Hematopoietic multipotent progenitor cell (in vitro differentiated cells): Measurements from ENCODE around the gene RLF. TPM values are rescaled to one million over a fixed set of nuclear protein-coding genes. Genes with fewer than 3 reads are reported as not detected.

Experiments used
- DNase-seq, 3 donors: peaks; one replicate each; pipeline ENCODE4 v3.0.0-alpha.2; 2011 to 2015; ENCODE audit warnings: low read depth in 2 of 3, low spot score in 2 of 3
- total RNA-seq: library from RNA; depleted of rRNA; stranded (reverse); fragments of >200 nt; gene quantifications from one replicate; pipeline ENCODE4 v1.2.3, GENCODE V29; 2012

Gene RLF
- total RNA-seq, 1 donor: 8.6 TPM

DNA sequence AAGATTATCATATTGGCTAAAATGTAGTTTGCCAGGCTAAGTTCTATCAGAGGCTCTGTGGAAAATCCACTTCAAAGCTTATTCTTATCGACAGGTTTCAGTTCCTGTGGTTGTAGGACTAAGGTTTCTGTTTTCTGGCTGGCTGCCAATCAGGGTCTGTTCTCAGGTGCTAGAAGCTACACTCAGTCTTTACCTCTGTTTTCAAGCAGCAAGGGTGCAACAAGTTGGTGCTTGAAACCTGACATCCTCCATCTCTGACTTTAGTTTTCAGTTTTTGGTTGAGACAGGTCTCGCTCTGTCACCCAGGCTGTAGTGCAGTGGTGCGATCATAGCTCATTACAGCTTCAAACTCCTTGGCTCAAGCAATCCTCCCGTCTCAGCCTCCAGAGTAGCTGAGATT, 71.3 kb downstream of the RLF start:
- no peak for DNase-seq

DNA sequence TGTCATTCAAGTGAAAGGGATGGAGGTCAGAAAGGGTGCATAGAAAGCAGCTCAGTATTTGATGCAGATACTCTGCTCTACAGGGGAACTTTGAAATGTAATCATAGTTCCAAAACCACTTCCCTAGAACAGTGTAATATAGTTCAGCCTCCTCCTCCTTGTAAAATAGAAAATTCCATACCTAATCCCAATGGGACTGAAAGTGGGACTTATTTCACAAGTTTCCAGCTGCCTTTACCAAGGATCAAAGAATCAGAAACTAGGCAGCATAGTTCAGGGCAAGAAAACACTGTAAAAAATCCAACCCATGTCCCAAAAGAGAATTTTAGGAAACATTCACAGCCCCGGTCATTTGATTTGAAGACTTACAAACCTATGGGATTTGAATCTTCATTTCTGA, 78.4 kb downstream of the RLF start:
- no peak for DNase-seq

DNA sequence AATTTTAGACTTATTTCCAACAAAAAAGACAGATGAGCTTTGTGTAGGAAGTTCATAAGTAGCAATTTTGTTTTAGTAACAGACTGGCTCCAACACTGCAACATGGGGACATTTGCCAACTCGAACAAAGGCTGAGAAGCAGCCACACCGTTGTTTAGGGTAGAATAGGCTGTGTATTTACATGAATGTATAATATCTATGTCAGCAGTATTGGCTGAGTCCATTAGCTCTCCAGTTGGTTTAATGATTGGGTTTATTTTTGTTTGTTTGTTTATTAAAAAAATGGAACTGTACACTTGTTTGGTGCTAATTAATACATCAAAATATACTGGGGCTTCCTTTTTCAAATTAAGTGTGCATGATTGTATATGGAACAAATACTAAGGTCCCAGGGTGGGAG, 79.2 kb downstream of the RLF start:
- DNase-seq: no peak

DNA sequence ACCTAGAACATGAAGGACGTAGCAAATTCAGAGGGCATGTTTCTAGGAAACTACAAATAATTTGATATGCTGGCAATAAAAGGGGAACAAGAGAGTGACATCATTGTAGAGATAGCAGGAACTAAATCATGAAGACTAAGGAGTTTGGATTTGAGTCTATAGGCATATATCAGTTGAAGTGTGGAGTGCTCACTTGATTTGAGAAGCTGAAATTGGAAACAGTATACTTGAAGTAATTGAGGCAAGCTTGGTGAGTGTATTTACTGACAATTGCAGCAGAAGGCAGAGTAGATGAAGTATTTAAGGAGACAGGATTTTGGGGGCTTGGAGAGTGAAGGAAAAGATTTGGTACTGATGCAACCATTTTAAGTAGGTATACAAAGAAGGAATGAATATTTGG, 80.2 kb downstream of the RLF start:
- no peak for DNase-seq

DNA sequence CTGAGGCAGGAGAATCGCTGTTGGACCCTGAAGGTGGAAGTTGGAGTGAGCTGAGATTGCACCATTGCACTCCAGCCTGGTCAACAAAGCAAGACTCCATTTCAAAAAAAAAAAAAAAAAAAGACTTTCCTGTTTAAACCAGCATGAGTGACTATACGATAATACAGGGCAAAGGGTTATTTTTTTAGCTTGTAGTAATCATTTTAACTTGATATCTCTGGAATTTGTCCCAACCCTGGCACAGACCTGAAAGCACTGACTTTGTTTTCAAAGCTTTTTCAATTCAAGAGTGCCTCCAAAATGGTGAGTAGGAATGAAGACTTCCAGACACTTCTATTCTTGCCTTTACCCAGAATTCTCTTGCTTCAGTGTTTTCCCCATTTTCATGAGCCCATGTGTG, 82.2 kb downstream of the RLF start:
- DNase-seq: no peak

DNA sequence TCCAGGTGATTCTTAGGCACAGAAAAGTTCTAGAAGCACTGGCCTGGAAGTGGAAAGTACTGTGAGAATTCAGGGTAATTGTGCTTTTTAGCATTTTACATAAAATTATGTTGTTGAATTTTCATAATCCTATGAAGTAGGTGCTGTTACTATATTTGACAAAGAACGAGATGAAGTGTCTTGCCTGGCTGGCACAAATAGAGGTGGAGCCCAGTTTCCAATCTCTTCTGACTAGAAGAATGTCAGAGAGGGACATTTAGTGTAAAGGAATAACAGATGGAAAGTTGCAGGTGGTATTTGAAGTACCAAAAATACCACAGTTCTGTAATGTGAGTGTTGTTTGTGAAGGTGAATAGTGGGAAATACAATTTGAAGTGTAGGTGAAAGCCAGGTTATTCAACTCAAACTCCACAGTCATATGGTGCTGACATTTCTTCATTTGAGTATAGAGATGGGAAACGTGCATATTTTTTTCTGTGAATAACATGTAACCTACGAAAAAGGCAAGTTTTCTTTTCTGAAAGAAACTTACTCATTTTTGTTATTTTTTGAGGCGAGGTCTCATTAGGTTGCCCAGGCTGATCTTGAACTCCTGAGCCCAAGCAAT, 83.1 kb downstream of the RLF start:
- no peak for DNase-seq

DNA sequence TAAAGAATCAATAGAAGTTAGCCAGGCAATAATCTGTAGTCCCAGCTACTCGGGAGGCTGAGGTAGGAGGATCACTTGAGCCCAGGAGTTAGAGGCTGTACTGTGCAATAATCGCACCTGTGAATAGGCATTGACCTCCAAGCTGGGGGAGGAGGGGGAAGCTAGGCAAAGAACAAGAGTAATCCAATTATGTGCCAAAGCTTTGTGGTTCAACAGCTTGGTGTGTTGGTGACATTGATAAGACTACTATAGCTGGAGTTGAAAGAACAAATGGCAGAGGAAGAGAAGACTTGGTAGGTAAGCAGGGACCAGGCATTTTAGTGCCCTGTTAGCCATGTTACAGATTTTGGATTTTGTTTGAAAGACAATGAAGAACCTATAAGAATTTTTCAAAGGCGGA, 84.5 kb downstream of the RLF start:
- DNase-seq: no peak

DNA sequence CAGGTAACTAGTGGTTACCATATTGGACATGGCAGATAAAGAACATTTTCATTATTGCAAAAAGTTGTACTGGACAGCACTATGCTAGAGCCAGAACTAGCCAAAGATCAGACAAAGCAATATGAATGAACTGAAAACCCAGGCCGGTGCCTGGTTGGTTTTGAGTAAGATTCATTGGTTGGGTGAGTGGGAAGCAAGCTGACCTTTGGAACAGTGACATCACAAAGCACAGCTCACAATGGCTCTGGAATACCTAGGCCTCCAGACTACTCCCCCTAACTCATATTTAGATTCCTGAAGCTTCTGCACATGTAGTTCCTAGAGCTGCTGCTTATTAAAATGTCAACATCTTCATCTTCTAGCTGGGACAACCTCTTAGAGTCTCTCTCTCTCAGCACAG, 86.5 kb downstream of the RLF start, which contains the start of gene TMCO2:
Gene TMCO2, plus strand, starts transcription at position 283 of the 400 bp plus-strand sequence. Its CDS starts 57 bp downstream, at position 340.
- no peak for DNase-seq

DNA sequence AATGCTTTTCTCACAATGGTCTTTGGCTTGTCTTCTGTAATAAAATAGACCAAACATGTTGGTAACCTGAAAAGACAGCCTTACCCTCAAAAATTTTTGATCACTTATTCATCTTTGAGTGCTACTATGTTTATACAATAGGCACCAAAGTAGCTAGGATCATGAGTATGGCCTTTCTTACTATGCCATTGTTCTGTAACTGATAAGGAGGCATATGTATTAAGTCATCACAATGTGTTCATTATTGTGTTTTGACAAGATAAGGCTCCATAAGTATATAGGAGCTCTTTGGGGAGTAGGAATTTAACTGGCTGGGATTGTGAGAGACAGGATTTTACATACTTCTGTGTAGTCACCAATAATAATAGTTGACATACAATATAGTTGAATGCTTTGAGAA, 87.2 kb downstream of the RLF start:
- DNase-seq: no peak

DNA sequence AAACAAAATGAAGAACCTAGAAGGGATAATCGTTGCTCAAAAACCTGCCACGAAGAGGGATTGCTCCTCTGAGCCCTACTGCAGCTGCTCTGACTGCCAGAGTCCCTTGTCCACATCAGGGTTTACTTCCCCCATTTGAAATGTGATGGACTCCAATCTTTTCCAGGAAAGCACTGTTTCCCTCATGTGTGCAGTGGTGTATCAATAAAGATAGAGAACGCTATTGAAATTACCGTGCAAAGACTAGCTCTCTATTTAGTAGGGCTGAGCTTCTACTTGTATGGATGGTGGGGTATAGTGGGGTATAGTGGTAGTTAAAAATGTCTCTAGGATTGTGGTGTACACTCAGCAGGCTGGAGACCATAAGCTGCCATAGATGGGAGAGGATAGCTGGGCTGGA, 90.3 kb downstream of the RLF start:
- no peak for DNase-seq

DNA sequence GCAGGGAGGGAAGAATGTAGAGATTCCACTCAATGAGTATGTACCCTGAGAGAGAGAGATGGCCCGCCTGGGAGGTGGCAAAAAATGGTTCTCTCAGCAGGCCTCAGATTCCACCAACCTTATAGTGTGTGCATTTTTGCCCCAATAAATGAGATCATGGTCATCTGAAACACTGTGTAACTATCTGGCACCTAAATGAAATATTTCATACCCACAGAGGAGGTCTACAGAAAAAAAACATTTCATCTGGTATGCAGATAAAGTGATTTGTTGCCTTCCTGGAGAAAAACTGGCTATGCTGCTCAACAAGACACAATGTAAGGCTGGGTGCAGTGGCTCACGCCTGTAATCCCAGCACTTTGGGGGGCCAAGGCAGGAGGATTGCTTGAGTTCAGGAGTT, 91.4 kb downstream of the RLF start:
- no peak for DNase-seq

DNA sequence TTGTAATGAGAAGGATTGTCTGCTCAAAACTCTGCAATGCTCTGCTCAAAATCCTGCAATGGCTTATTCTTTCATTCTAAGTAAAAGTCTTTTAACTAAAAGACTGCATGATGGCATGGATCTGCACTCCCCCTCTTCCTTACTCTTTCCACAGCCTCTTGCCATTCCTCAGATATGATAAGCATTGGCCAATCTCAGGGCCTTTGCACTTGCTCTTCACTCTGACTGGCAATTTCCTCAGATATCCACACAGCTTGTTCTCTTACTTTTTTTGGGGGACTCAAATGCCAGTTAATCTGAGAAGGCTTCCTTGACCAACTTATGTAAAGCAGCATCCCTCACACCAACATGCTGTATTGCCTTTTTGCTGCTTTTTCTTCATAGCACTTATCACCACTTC, 94.0 kb downstream of the RLF start:
- no peak for DNase-seq

DNA sequence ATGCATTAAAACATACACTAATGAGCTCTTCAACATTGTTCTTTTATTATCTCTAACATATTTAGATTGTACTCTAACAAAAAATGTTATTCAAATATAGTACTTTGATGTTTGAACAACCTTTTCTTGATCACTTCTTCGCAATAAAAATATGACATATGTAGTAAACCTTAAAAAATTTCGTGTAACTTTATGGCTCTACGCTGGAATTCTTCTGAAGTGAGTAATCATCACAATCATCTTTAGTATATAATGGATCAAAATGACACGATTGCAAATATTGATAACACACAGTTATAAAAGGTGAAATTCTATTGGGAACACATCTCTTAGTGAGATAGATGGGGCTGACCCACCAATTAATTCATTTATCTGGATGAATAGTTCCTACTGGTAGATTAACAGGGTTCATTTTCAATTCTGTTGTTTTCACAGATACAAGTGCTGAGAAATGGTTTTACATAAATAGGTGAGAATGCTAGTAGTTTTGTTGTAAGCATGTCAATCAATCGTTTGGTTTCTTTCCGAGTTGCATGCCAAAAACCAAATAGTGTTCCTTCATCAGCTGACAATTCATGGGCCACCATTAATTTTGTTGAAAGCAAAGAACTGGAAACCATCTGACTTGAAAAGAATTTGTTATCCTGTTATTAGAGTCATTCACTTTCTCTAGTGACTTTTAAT, 95.4 kb downstream of the RLF start:
- DNase-seq: no peak

DNA sequence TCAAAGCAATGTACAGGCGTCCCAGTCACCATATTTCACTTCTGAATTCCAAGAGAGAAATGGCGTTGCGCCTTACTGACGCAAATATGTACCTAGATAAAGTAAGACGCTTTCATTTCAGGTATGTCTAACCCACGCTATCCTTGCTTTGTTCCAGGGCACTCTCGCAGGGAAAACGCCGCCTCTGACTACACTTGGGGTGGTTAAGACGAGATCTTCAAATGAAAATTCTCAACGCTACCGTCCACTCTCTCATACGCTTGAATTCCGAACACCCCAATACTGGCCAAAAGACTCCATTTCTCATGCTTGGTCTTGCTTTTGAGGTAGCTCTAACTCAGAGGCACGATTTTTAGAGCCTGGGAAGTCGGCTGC, 96.1 kb downstream of the RLF start:
- no peak for DNase-seq

DNA sequence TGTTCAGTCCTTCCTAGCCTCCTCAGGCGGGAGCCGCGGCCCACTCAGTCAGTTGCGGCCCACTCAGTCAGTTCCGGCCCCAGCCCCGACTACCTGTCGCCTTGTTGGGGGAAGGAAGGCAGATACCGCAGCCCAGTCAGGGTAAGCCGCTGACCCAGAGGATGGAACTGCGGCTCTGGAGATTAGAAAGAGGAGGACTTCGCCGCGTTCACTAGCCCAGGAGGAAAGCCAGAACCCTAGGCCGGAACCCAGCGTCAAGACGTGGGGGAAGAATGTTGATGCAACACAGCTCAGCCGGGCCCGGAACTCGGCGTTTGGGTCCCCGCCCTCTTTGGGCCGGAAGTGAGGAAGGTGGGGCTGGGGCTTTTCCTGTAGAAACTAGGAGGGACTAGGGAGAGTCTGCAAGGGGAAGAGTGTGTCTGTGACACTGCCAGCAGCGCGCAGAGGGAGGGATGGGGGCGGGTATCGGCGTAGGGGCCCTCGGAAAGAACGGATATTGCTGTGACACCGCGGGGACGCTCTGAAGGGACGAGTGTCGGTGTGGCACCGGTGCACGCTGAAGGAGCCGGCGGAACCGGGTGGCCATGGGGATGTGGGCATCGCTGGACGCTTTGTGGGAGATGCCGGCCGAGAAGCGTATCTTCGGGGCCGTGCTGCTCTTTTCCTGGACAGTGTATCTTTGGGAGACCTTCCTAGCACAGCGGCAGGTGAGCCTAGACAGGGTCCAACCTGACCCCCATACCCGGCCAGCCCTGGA, 96.7 kb downstream of the RLF start, which contains the start of gene ZMPSTE24:
Gene ZMPSTE24, plus strand, starts transcription at position 549 of the 757 bp plus-strand sequence. Its CDS starts 36 bp downstream, at position 585.
- peak; percentile 89 to 99 (median 98) for DNase-seq

DNA sequence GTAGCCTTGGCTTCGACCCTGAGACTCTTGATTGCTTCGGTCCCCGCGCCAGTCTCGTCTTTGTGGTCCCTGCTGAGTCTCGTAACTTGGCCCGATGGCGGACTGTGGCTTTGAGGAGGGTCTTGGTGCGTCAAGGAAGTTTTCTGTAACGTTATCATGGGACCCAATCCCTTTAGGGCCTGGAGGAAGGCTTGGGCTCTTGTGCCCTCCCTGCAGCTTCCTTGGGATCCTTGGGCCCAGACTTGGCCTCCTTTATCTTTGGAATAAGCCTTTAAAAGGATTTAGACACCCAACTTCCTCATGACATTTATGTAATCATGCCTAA, 97.2 kb downstream of the RLF start:
- DNase-seq: no peak

DNA sequence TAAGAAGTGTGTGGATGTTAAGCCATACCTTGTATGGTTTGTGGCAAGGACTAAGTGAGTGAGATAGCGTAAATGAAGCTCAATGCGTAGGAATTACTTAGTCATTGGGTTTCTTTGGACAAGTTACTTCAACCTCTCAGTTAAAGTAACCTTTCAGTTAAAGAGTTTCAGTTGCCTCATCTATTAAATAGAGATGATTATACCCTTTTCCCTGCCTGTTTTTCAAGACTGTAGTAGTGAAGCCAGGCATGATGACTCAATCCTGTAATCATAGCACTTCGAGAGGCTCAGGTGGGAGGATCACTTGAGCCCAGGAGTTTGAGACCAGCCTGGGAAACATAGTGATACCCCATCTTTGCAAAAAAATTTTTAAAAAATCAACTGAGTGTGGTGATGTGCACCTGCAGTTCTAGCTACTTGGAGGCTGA, 103.2 kb downstream of the RLF start:
- no peak for DNase-seq

DNA sequence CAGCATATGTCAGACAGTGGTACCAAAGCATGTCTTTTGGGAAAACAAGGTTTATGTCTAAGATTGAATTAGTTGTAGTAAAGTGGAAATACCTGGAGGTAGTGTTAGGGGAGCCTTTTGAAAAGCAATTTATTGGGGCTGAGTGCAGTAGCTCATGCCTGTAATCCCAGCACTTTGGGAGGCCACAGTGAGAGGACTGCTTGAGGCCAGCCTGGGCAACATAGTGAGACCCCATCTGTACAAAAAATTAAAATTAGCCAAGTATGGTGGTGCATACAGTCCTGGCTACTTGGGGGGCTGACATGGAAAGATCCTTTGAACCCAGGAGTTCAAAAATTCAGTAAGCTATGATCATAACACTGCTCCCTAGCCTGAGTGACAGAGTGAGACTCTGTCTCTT, 104.1 kb downstream of the RLF start:
- DNase-seq: no peak

DNA sequence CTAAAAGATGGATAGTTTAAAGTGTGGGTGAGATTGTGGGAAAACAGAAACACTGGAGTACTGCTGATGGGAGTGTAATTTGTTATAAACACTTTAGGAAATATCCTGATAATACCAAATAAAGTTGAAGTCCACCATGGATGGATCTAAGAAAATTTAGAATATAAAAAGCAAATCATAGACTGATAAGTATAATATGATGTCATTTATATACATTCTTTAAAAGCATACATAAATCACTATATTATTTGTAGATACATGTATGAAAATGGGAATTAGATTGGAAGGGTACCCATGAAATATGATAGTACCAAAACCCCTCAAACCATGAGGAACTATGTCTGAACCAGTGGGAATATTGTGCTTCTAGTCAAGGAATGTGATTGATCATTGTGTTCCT, 104.7 kb downstream of the RLF start:
- no peak for DNase-seq

DNA sequence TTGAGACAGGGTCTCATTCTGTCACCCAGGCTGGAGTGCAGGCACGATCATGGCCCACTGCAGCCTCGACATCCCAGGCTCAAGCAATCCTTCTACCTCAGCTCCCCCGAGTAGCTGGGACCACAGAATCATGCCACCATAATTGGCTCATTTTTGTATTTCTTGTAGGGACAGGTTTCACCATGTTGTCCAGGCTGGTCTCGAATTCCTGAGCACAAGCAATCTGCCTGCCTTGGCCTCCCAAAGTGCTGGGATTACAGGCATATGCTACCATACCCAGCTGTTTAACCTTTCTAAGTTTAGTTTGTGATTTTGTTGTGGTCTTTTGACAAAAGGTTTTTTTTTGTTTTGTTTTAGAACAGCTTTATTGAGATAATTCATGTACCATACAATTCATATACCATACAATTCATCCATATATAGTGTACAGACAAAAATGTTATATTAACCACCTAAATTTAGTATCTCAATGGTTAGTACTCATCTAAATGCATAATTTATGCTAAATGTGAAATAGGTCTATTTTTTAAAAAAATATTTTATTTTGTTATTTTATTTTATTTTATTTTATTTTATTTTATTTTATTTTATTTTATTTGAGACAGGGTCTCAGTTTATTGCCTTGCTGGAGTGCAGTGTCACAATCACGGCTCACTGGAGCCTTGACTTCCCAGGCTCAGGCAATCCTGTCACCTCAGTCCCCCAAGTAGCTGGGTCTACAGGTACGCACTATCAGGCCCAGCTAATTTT, 105.8 kb downstream of the RLF start:
- DNase-seq: no peak

DNA sequence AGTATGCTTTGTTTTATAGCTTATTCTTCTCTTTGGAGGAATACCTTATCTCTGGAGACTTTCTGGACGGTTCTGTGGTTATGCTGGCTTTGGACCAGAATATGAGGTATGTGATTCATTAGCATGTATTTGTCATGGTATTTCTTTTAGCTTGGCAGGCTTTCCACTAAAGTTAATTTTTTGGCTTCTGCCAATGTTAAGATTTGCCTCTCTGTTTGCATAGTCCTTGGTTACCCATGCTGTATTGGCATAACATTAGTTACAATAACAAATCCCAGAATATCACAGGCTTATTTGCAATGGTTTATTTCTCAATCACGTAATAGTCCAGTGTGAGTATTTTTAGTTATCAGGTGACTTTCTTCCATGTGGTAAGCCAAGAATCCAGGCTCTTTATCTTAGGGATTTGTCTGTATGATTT, 106.6 kb downstream of the RLF start:
- DNase-seq: no peak
